Body of pancreas (tissue), 4 donors: ENCODE results near the gene SPTA1. TPM values are rescaled to one million over a fixed set of nuclear protein-coding genes. Genes with fewer than 3 reads are reported as not detected.

Experiments used
- ATAC-seq: fragments of 150-250 bp; one replicate; pipeline ENCODE4 v1.9.1; 2016
- DNase-seq, 4 donors: peaks; one replicate each; pipeline ENCODE4 v3.0.0-alpha.2; 2019
- H3K27ac ChIP-seq, 4 donors: fragments of 200-600 bp; sonication (generic); 1 replicate in 3 of 4; 2 replicates in 1 of 4; pipeline versions ENCODE4 v1.5.1 to v1.6.1; 2016 to 2019; ENCODE audit warnings: mild to moderate bottlenecking in 1 of 4, mixed read lengths in 1 of 4, moderate library complexity in 1 of 4
- H3K27me3 ChIP-seq, 2 donors: fragments of 200-600 bp; sonication (generic); one replicate each; pipeline ENCODE4 v1.6.0; 2016; ENCODE audit warnings: mild to moderate bottlenecking in 1 of 2
- H3K36me3 ChIP-seq, 2 donors: fragments of 200-600 bp; sonication (generic); replicated peaks in 1 of 2; 2 replicates each; pipeline ENCODE4 v1.5.1; 2016; ENCODE audit warnings: low read depth in 2 of 2; ENCODE audit not compliant: insufficient read depth in 1 of 2
- H3K4me1 ChIP-seq: fragments of 200-600 bp; sonication (generic); one replicate; pipeline ENCODE4 v1.6.0; 2016
- H3K4me3 ChIP-seq, 2 donors: fragments of 200-600 bp; sonication (generic); 1 replicate in 1 of 2; 2 replicates in 1 of 2; pipeline ENCODE4 v1.5.1; 2016 to 2019
- H3K9me3 ChIP-seq, 3 donors: fragments of 200-600 bp; sonication (generic); 1 replicate in 2 of 3; 2 replicates in 1 of 3; pipeline ENCODE4 v1.5.1; 2016
- POLR2A ChIP-seq, 3 donors: fragments of 450-650 bp; IDR thresholded peaks; one replicate each; pipeline ENCODE4 v1.6.1; 2016; ENCODE audit warnings: antibody characterized with exemption in 3 of 3, mild to moderate bottlenecking in 2 of 3
- WGBS, 2 donors: methylation state at CpG; one replicate each; pipeline ENCODE4 v1.1.5; 2017; 5-methylcytosine and 5-hydroxymethylcytosine counted together
- intact Hi-C: fragments of 100-400 bp; cut with DNase I; formaldehyde crosslinking; loops from one replicate; pipeline ENCODE4 v1.15.1; 2023
- total RNA-seq, 2 donors: library from RNA; depleted of rRNA; stranded (reverse); fragments of >200 nt; gene quantifications; one replicate each; pipeline ENCODE4 v1.1.0, GENCODE V29; 2016
- TF ChIP-seq, protein P1 (sequence below), 7 experiments: fragments of 450-650 bp in 4 of 7; fragments of 200-600 bp in 3 of 7; sonication (generic) in 3 of 7; IDR thresholded peaks; one replicate each; pipeline ENCODE4 v1.5.1; 2016 to 2019; ENCODE audit warnings: antibody characterized with exemption in 7 of 7

The SPTA1 gene
- total RNA-seq, 2 donors from 2014 or later: not detected

DNA sequence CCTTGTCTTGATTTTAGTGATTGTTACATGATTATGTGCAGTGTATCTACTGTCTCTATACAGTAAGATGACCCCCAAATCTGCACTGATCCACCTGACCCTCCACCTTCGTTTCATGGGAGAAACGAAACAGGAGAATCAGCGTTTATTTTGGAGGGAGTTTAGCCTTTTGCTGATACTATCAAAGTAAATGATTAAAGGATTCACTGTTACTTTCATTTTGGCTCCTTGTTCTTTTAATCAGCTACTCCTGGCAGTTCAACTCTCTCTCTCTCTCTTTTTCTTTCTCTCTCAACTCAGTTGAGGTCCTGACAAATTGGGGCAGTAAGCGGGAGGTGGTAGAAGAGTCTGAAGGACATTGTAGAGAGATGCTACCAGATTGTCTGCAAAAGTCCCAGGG is 43.9 kb upstream of the SPTA1 start:
- TF ChIP-seq, protein P1, sequence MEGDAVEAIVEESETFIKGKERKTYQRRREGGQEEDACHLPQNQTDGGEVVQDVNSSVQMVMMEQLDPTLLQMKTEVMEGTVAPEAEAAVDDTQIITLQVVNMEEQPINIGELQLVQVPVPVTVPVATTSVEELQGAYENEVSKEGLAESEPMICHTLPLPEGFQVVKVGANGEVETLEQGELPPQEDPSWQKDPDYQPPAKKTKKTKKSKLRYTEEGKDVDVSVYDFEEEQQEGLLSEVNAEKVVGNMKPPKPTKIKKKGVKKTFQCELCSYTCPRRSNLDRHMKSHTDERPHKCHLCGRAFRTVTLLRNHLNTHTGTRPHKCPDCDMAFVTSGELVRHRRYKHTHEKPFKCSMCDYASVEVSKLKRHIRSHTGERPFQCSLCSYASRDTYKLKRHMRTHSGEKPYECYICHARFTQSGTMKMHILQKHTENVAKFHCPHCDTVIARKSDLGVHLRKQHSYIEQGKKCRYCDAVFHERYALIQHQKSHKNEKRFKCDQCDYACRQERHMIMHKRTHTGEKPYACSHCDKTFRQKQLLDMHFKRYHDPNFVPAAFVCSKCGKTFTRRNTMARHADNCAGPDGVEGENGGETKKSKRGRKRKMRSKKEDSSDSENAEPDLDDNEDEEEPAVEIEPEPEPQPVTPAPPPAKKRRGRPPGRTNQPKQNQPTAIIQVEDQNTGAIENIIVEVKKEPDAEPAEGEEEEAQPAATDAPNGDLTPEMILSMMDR (IDR thresholded peaks at IDR 0.05): no peak
- TF ChIP-seq POLR2A (IDR thresholded peaks at IDR 0.05): no peak
- intact Hi-C loops: no loop called here
- WGBS, 2 donors: 22 to 30% methylated on average over 4 of the region's 4 CpGs
- H3K4me3 ChIP-seq: no peak overlapping the region
- ATAC-seq (no peak), DNase-seq (no peak)
- H3K27me3 ChIP-seq: no peaks in the 10 kb centered on the region
- H3K27ac ChIP-seq: no peak overlapping the region
- no peaks in the 10 kb centered on the region for H3K4me1 ChIP-seq
- H3K9me3 ChIP-seq: no peaks in the 10 kb centered on the region
- H3K36me3 ChIP-seq: no peaks in the 10 kb centered on the region

DNA sequence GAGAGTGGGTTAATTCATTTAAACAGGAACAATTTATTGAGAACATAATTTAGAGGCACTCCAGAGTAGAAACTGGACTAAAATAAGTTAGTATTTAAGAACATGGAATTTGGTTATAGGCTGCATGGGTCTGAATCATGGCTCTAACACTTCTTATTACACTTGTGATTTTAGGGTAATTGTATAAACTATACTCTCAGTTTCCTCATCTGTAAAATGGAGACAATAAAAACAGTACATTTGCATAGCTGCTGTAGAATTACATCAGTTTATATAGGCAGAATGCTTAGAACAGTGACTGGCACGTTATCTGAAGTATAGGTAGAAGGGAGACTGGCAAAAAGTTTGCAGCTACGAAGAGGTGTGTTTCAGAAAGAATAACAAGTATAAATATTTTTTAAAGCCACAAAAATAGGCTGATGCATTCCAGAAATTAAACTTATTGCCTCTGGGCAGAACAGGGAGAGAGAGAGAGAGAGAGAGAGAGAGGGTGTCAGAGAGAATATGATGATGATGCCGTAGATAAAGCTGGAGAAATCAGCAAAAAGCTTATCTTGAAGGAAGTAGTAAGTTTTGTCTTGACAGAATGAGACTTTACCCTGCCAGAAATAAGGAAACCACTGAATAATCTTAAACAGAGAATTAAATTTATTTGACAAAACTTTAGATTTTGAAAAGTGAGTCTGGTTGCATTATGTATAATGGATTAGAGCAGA is 42.2 kb upstream of the SPTA1 start:
- 43 to 57% methylated on average over 3 of the region's 3 CpGs for WGBS, 2 donors
- ATAC-seq (no peak), DNase-seq (no peak)
- Histone ChIP-seq H3K9me3 (no peaks in the 10 kb centered on the region), H3K27me3 (no peaks in the 10 kb centered on the region), H3K27ac (no peak overlapping the region), H3K4me1 (no peaks in the 10 kb centered on the region), H3K36me3 (no peaks in the 10 kb centered on the region), H3K4me3 (no peak overlapping the region)
- intact Hi-C loops: no loop called here
- no peak for TF ChIP-seq POLR2A (IDR thresholded peaks at IDR 0.05)
- TF ChIP-seq, protein P1 (IDR thresholded peaks at IDR 0.05): no peak

DNA sequence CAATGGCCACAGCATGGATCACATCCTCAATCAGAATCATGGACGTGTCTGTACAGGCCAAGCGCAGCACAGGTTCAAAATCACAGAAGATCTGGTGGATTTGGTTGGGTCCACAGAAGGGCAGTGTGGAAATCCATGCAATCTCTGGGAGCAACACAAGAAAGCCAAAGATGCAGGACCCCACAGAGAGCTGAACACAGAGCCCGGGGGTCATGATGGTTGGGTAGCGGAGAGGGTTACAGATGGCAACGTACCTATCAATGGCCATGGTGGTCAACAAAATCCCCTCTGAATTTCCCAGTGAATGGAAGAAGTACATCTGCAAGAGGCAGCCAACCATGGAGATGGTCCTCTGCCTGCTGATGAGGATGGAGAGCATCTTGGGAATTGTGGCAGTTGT is 37.9 kb upstream of the SPTA1 start:
- intact Hi-C loops: no loop called here
- no peak overlapping the region for H3K27ac ChIP-seq

DNA sequence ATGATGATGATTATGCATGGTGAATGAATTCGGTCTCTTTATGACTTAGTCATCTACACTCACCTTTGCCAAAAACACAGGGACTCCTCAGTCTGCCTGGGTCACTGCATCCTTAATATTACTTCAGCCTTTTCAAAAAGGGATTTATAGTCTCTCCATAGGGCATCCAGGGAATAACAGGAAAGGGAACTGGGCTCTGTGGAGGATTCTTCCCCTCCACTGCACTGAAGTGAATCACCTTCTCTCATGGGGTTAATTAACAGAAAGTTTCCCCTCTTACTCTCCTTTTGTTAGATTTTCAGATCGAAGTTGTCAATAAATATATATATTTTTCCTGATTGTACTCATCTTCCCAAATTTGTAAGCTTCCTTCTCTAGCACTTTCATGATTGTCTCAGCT is 34.1 kb upstream of the SPTA1 start, which contains the start of gene OR6K3:
TSS of gene OR6K3 (minus strand) at position 101 of the 400 bp plus-strand sequence. CDS start 2,605 bp downstream, outside the sequence.
- H3K9me3 ChIP-seq: no peaks in the 10 kb centered on the region
- no peaks in the 10 kb centered on the region for H3K4me1 ChIP-seq
- no peaks in the 10 kb centered on the region for H3K27me3 ChIP-seq
- WGBS, 2 donors: 51 to 52% methylated on average over 2 of the region's 2 CpGs
- intact Hi-C loops: no loop called here
- ATAC-seq: no peak
- H3K36me3 ChIP-seq: no peaks in the 10 kb centered on the region
- TF ChIP-seq, protein P1 (IDR thresholded peaks at IDR 0.05): no peak
- TF ChIP-seq POLR2A (IDR thresholded peaks at IDR 0.05): no peak
- H3K27ac ChIP-seq: no peak within 1 kb of the TSS
- DNase-seq: no peak
- H3K4me3 ChIP-seq: no peak within 1 kb of the TSS

More for the DNA sequence above, 37.9 kb upstream of the SPTA1 start:
- Histone ChIP-seq H3K4me1 (no peaks in the 10 kb centered on the region), H3K4me3 (no peak overlapping the region), H3K9me3 (no peaks in the 10 kb centered on the region), H3K36me3 (no peaks in the 10 kb centered on the region), H3K27me3 (no peaks in the 10 kb centered on the region)
- no peak for DNase-seq
- 74 to 84% methylated on average over 5 of the region's 5 CpGs for WGBS, 2 donors
- TF ChIP-seq POLR2A (IDR thresholded peaks at IDR 0.05): no peak
- TF ChIP-seq, protein P1 (IDR thresholded peaks at IDR 0.05): no peak
- no peak for ATAC-seq

DNA sequence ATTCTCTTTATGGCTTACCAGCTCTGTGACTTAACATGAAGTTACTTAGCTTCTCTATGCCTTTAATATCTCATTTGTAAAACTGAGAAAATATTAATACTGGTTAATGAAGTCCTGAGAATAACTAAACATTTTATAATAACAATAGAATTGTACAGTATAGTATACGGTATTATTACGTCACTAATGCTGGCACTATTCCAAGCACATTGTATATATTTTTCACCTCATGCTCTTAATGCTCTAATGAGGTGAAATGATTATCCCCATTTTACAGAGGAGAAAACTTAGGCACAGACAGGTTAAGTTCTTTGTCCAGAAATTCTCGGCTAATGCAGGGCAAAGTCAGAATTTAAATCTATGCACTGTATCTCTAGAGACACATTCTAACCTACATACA is 33.1 kb upstream of the SPTA1 start:
- H3K27ac ChIP-seq: no peak overlapping the region
- no peak for DNase-seq
- H3K9me3 ChIP-seq: no peaks in the 10 kb centered on the region
- intact Hi-C loops: no loop called here
- WGBS, 2 donors: 42 to 50% methylated on average over 3 of the region's 3 CpGs
- no peak overlapping the region for H3K4me3 ChIP-seq
- no peaks in the 10 kb centered on the region for H3K36me3 ChIP-seq
- no peaks in the 10 kb centered on the region for H3K4me1 ChIP-seq
- no peak for ATAC-seq
- H3K27me3 ChIP-seq: no peaks in the 10 kb centered on the region
- TF ChIP-seq, protein P1 (IDR thresholded peaks at IDR 0.05): no peak
- no peak for TF ChIP-seq POLR2A (IDR thresholded peaks at IDR 0.05)
